Activated T-helper 2 cell treated with anti-CD3 and anti-CD28 coated beads, Interferon-gamma antibody, Interleukin-2, Interleukin-4, amounts not matched to agents 10 μg/mL and 5 μg/mL and 100 μg/mL, durations not matched to agents 14 hours and 24 hours and 36 hours (primary cell): ENCODE data around the gene GMPR. TPM values are rescaled to one million over a fixed set of nuclear protein-coding genes. Genes with fewer than 3 reads are reported as not detected.

ENCODE experiments used
- DNase-seq: peaks from one replicate; pipeline ENCODE4 v3.0.0; 2021; ENCODE audit warnings: low spot score
- H3K27ac Mint-ChIP-seq: one replicate; pipeline ENCODE4 v1.8.0; 2021; ENCODE audit warnings: mixed read lengths
- H3K27me3 Mint-ChIP-seq: one replicate; pipeline ENCODE4 v1.8.0; 2021; ENCODE audit warnings: low read depth, mixed read lengths
- H3K36me3 Mint-ChIP-seq: one replicate; pipeline ENCODE4 v1.8.0; 2021; ENCODE audit warnings: low read depth, mixed read lengths
- H3K4me1 Mint-ChIP-seq: one replicate; pipeline ENCODE4 v1.8.0; 2021; ENCODE audit warnings: low read depth, mixed read lengths
- H3K4me3 Mint-ChIP-seq: one replicate; pipeline ENCODE4 v1.8.0; 2021; ENCODE audit warnings: low read depth, mild to moderate bottlenecking, moderate library complexity, mixed read lengths
- H3K9me3 Mint-ChIP-seq: one replicate; pipeline ENCODE4 v1.8.0; 2021; ENCODE audit warnings: mixed read lengths
- intact Hi-C: fragments of 100-400 bp; cut with micrococcal nuclease; formaldehyde crosslinking; loops from one replicate; pipeline ENCODE4 v1.15.1; 2023
- total RNA-seq: library from RNA; stranded (reverse); gene quantifications from 2 replicates; pipeline ENCODE4 v1.2.3, GENCODE V29; 2022

The GMPR gene
- total RNA-seq, 1 donor from 2014 or later = 1.0 TPM

GRCh38 chr6:16243055-16243454 lies 4.7 kb downstream of the GMPR start:
- DNase-seq = no peak
- Mint-ChIP-seq H3K27ac (no peak overlapping the region), H3K4me3 (no peak overlapping the region), H3K4me1 (peaks cover 7% of the 10 kb centered on the region), H3K27me3 (peaks cover 25% of the 10 kb centered on the region), H3K9me3 (no peaks in the 10 kb centered on the region), H3K36me3 (no peaks in the 10 kb centered on the region)
- intact Hi-C loops = no loop called here

GRCh38 chr6:16243664-16244063 lies 5.3 kb downstream of the GMPR start:
- DNase-seq = no peak
- no peaks in the 10 kb centered on the region for H3K36me3 Mint-ChIP-seq
- H3K27ac Mint-ChIP-seq = no peak overlapping the region
- no peak overlapping the region for H3K4me3 Mint-ChIP-seq
- peaks cover 5% of the 10 kb centered on the region for H3K4me1 Mint-ChIP-seq
- intact Hi-C loops = no loop called here
- peaks cover 24% of the 10 kb centered on the region for H3K27me3 Mint-ChIP-seq
- H3K9me3 Mint-ChIP-seq = no peaks in the 10 kb centered on the region

GRCh38 chr6:16244446-16244845 lies 6.1 kb downstream of the GMPR start:
- no peaks in the 10 kb centered on the region for H3K4me1 Mint-ChIP-seq
- H3K4me3 Mint-ChIP-seq = no peak overlapping the region
- H3K27ac Mint-ChIP-seq = no peak overlapping the region
- intact Hi-C loops = no loop called here
- no peak for DNase-seq
- H3K36me3 Mint-ChIP-seq = no peaks in the 10 kb centered on the region
- H3K9me3 Mint-ChIP-seq = no peaks in the 10 kb centered on the region
- H3K27me3 Mint-ChIP-seq = peaks cover 18% of the 10 kb centered on the region

GRCh38 chr6:16244869-16245451 lies 6.6 kb downstream of the GMPR start:
- no peaks in the 10 kb centered on the region for H3K9me3 Mint-ChIP-seq
- no peaks in the 10 kb centered on the region for H3K36me3 Mint-ChIP-seq
- H3K27ac Mint-ChIP-seq = no peak overlapping the region
- DNase-seq = no peak
- intact Hi-C loops = no loop called here
- peaks cover 13% of the 10 kb centered on the region for H3K27me3 Mint-ChIP-seq
- H3K4me1 Mint-ChIP-seq = no peaks in the 10 kb centered on the region
- no peak overlapping the region for H3K4me3 Mint-ChIP-seq

GRCh38 chr6:16248271-16248853 lies 10.0 kb downstream of the GMPR start:
- H3K27ac Mint-ChIP-seq = no peak overlapping the region
- no peaks in the 10 kb centered on the region for H3K4me1 Mint-ChIP-seq

GRCh38 chr6:16249971-16250370 lies 11.6 kb downstream of the GMPR start:
- Mint-ChIP-seq H3K9me3 (no peaks in the 10 kb centered on the region), H3K4me3 (no peak overlapping the region), H3K27me3 (peaks cover 5% of the 10 kb centered on the region), H3K27ac (no peak overlapping the region), H3K36me3 (no peaks in the 10 kb centered on the region), H3K4me1 (no peaks in the 10 kb centered on the region)
- DNase-seq = no peak
- intact Hi-C loops = no loop called here

More at GRCh38 chr6:16248271-16248853, 10.0 kb downstream of the GMPR start:
- no peak overlapping the region for H3K4me3 Mint-ChIP-seq
- peaks cover 5% of the 10 kb centered on the region for H3K27me3 Mint-ChIP-seq
- no peaks in the 10 kb centered on the region for H3K9me3 Mint-ChIP-seq
- intact Hi-C loops = no loop called here
- DNase-seq = no peak
- no peaks in the 10 kb centered on the region for H3K36me3 Mint-ChIP-seq

- Mint-ChIP-seq H3K27ac (no peak overlapping the region), H3K36me3 (no peaks in the 10 kb centered on the region), H3K9me3 (no peaks in the 10 kb centered on the region), H3K4me1 (no peaks in the 10 kb centered on the region), H3K27me3 (peaks cover 3% of the 10 kb centered on the region), H3K4me3 (no peak overlapping the region)
- DNase-seq = no peak
- intact Hi-C loops = no loop called here
Measured at GRCh38 chr6:16251706-16252105, 13.3 kb downstream of the GMPR start.

- H3K36me3 Mint-ChIP-seq = no peaks in the 10 kb centered on the region
- H3K4me1 Mint-ChIP-seq = peaks cover under 1% of the 10 kb centered on the region
- H3K27me3 Mint-ChIP-seq = peaks cover 3% of the 10 kb centered on the region
- no peak overlapping the region for H3K27ac Mint-ChIP-seq
- no peak overlapping the region for H3K4me3 Mint-ChIP-seq
- intact Hi-C loops = no loop called here
- no peaks in the 10 kb centered on the region for H3K9me3 Mint-ChIP-seq
- DNase-seq = no peak
Measured at GRCh38 chr6:16252686-16253299, 14.4 kb downstream of the GMPR start.

GRCh38 chr6:16253399-16254144 lies 15.2 kb downstream of the GMPR start:
- DNase-seq = no peak
- intact Hi-C loops = no loop called here
- H3K27me3 Mint-ChIP-seq = peaks cover 8% of the 10 kb centered on the region
- peaks cover 6% of the 10 kb centered on the region for H3K4me1 Mint-ChIP-seq
- H3K27ac Mint-ChIP-seq = no peak overlapping the region
- no peaks in the 10 kb centered on the region for H3K36me3 Mint-ChIP-seq
- H3K4me3 Mint-ChIP-seq = no peak overlapping the region
- no peaks in the 10 kb centered on the region for H3K9me3 Mint-ChIP-seq

- intact Hi-C loops = no loop called here
- H3K27ac Mint-ChIP-seq = no peak overlapping the region
- H3K36me3 Mint-ChIP-seq = no peaks in the 10 kb centered on the region
- peaks cover 7% of the 10 kb centered on the region for H3K27me3 Mint-ChIP-seq
- H3K9me3 Mint-ChIP-seq = no peaks in the 10 kb centered on the region
- H3K4me1 Mint-ChIP-seq = peaks cover 6% of the 10 kb centered on the region
- no peak for DNase-seq
- no peak overlapping the region for H3K4me3 Mint-ChIP-seq
Measured at GRCh38 chr6:16254535-16254934, 16.1 kb downstream of the GMPR start.

GRCh38 chr6:16256781-16257180 lies 18.4 kb downstream of the GMPR start:
- Mint-ChIP-seq H3K36me3 (no peaks in the 10 kb centered on the region), H3K9me3 (no peaks in the 10 kb centered on the region), H3K27ac (no peak overlapping the region), H3K27me3 (peaks cover 7% of the 10 kb centered on the region), H3K4me3 (no peak overlapping the region), H3K4me1 (peaks cover 6% of the 10 kb centered on the region)
- intact Hi-C loops = no loop called here
- no peak for DNase-seq

GRCh38 chr6:16257999-16258708 lies 19.8 kb downstream of the GMPR start:
- intact Hi-C loops = no loop called here
- no peaks in the 10 kb centered on the region for H3K9me3 Mint-ChIP-seq
- no peak overlapping the region for H3K4me3 Mint-ChIP-seq
- H3K27ac Mint-ChIP-seq = no peak overlapping the region
- no peak for DNase-seq
- peaks cover 6% of the 10 kb centered on the region for H3K4me1 Mint-ChIP-seq
- H3K27me3 Mint-ChIP-seq = peaks cover 8% of the 10 kb centered on the region
- no peaks in the 10 kb centered on the region for H3K36me3 Mint-ChIP-seq
